Non-pigmented ciliary epithelial cell (primary cell): Measurements from ENCODE around the gene BAG3.
"Not testable (repeated sequence)": the region's sequence is repeated elsewhere in the genome, so short reads cannot be mapped to it uniquely, and the experiment has no call there.

Experiments
- DNase-seq: peaks from one replicate; pipeline ENCODE4 v3.0.0-alpha.2; 2010; ENCODE audit warnings: low read depth

BAG3 gene

GRCh38 chr10:119650692-119651513, at the start of gene BAG3:
Gene BAG3 (plus strand): TSS chr10:119651380. CDS start chr10:119651676, 296 bp downstream.
- peak; percentile 70 for DNase-seq

GRCh38 chr10:119602241-119603095, 48.7 kb upstream of the BAG3 start:
- no peak for DNase-seq

- no peak for DNase-seq
Observed at GRCh38 chr10:119604468-119604867, 46.7 kb upstream of the BAG3 start.

- no peak for DNase-seq
Observed at GRCh38 chr10:119608316-119609155, 42.6 kb upstream of the BAG3 start.

GRCh38 chr10:119609516-119609915, 41.7 kb upstream of the BAG3 start:
- no peak for DNase-seq

GRCh38 chr10:119611433-119611832, 39.7 kb upstream of the BAG3 start:
- DNase-seq, result no peak

- DNase-seq, result no peak
Observed at GRCh38 chr10:119613741-119614140, 37.4 kb upstream of the BAG3 start.

GRCh38 chr10:119614686-119615085, 36.5 kb upstream of the BAG3 start:
- no peak for DNase-seq

GRCh38 chr10:119616882-119617570, 34.2 kb upstream of the BAG3 start:
- DNase-seq, result no peak

- no peak for DNase-seq
Observed at GRCh38 chr10:119619215-119619614, 32.0 kb upstream of the BAG3 start.

GRCh38 chr10:119619811-119620210, 31.4 kb upstream of the BAG3 start:
- DNase-seq, result not testable (repeated sequence)

- DNase-seq, result no peak
Observed at GRCh38 chr10:119620241-119621077, 30.7 kb upstream of the BAG3 start.

GRCh38 chr10:119621078-119621384, 30.1 kb upstream of the BAG3 start:
- DNase-seq, result no peak

GRCh38 chr10:119625570-119626280, 25.5 kb upstream of the BAG3 start:
- no peak for DNase-seq

- DNase-seq, result no peak
Observed at GRCh38 chr10:119630300-119630699, 20.9 kb upstream of the BAG3 start.

- no peak for DNase-seq
Observed at GRCh38 chr10:119633538-119634218, 17.5 kb upstream of the BAG3 start.

- no peak for DNase-seq
Observed at GRCh38 chr10:119634219-119634544, 17.0 kb upstream of the BAG3 start.

GRCh38 chr10:119637631-119638030, 13.5 kb upstream of the BAG3 start:
- no peak for DNase-seq

GRCh38 chr10:119638982-119639381, 12.2 kb upstream of the BAG3 start:
- no peak for DNase-seq

GRCh38 chr10:119640384-119640783, 10.8 kb upstream of the BAG3 start:
- DNase-seq, result no peak
